Esophagus squamous epithelium (tissue), 5 donors: ENCODE data around the gene PML. TPM values are rescaled to one million over a fixed set of nuclear protein-coding genes. Genes with fewer than 3 reads are reported as not detected.

Experiments used
- DNase-seq: peaks from one replicate; lab custom pipeline; 2025; lab: John Stamatoyannopoulos, UW
- H3K27ac ChIP-seq, 4 donors: fragments of 200-600 bp; sonication (generic); one replicate each; pipeline ENCODE4 v1.5.1; 2016 to 2019; ENCODE audit warnings: mild to moderate bottlenecking in 1 of 4
- H3K27me3 ChIP-seq, 4 donors: fragments of 200-600 bp; sonication (generic); 1 replicate in 3 of 4; 2 replicates in 1 of 4; pipeline versions ENCODE4 v1.5.1 to v1.6.0; 2017 to 2021; ENCODE audit warnings: antibody characterized with exemption in 1 of 4
- H3K36me3 ChIP-seq, 3 donors: fragments of 200-600 bp; sonication (generic); one replicate each; pipeline ENCODE4 v1.5.1; 2016 to 2019
- H3K4me1 ChIP-seq, 3 donors: fragments of 200-600 bp; sonication (generic); one replicate each; pipeline ENCODE4 v1.5.1; 2017 to 2019
- H3K4me3 ChIP-seq, 4 donors: fragments of 200-600 bp; sonication (generic); 1 replicate in 3 of 4; 2 replicates in 1 of 4; pipeline ENCODE4 v1.5.1; 2016 to 2019; ENCODE audit warnings: mild to moderate bottlenecking in 2 of 4, moderate library complexity in 1 of 4
- H3K9me3 ChIP-seq, 3 donors: fragments of 200-600 bp; sonication (generic); one replicate each; pipeline ENCODE4 v1.5.1; 2016 to 2019
- CTCF ChIP-seq, 6 experiments: fragments of 450-650 bp in 4 of 6; fragments of 200-600 bp in 2 of 6; sonication (generic) in 2 of 6; IDR thresholded peaks; one replicate each; pipeline ENCODE4 v1.5.1; 2016 to 2019; ENCODE audit warnings: antibody characterized with exemption in 6 of 6, mild to moderate bottlenecking in 4 of 6, moderate library complexity in 4 of 6
- POLR2A ChIP-seq, 4 donors: fragments of 450-650 bp; IDR thresholded peaks; one replicate each; pipeline ENCODE4 v1.6.1; 2017; ENCODE audit warnings: antibody characterized with exemption in 4 of 4, mild to moderate bottlenecking in 4 of 4, moderate library complexity in 3 of 4
- WGBS, 2 donors: methylation state at CpG; one replicate each; pipeline ENCODE4 v1.1.5; 2018; 5-methylcytosine and 5-hydroxymethylcytosine counted together
- intact Hi-C: fragments of 100-400 bp; cut with DNase I; formaldehyde crosslinking; loops from one replicate; pipeline ENCODE4 v1.15.0; 2022
- total RNA-seq, 4 donors: library from RNA; depleted of rRNA; stranded (reverse); fragments of >200 nt; gene quantifications; one replicate each; pipeline ENCODE4 v1.1.0, GENCODE V29; 2016
- donor health status: DM: yes; HTN: yes; CAD: no.

PML gene
- total RNA-seq, 4 donors from 2014 or later: 34.0 to 52.3 (median 44.5) TPM

- intact Hi-C loops: no loop called here
- no peak for DNase-seq
- peak overlapping the region; percentile 81 to 95 (median 90) for H3K27ac ChIP-seq
- no peaks in the 10 kb centered on the region for H3K9me3 ChIP-seq
- H3K27me3 ChIP-seq: no peaks in the 10 kb centered on the region
- H3K4me1 ChIP-seq: peaks cover 35 to 85% (median 60%) of the 10 kb centered on the region in 3 donors
- peak overlapping the region in 2 of 4 donors; percentile 3 to 19 for H3K4me3 ChIP-seq
- no peak for TF ChIP-seq POLR2A (IDR thresholded peaks at IDR 0.05)
- no peak for TF ChIP-seq CTCF (IDR thresholded peaks at IDR 0.05)
- 19% methylated on average over 5 of the region's 10 CpGs; no CpG with 5 or more reads in 1 of the 2 donors for WGBS, 2 donors
- H3K36me3 ChIP-seq: peaks cover 0 to 39% (median 0%) of the 10 kb centered on the region in 3 donors
Observed at GRCh38 chr15:73983211-73983727, 11.2 kb upstream of the PML start.

GRCh38 chr15:73983773-73984172, 10.7 kb upstream of the PML start:
- H3K27ac ChIP-seq: peak overlapping the region; percentile 81 to 95 (median 90)
- H3K4me3 ChIP-seq: no peak overlapping the region
- H3K36me3 ChIP-seq: peaks cover 0 to 39% (median 0%) of the 10 kb centered on the region in 3 donors
- 100% methylated on average over 1 of the region's 9 CpGs; no CpG with 5 or more reads in 1 of the 2 donors for WGBS, 2 donors
- peaks cover 40 to 90% (median 65%) of the 10 kb centered on the region in 3 donors for H3K4me1 ChIP-seq
- no peaks in the 10 kb centered on the region for H3K27me3 ChIP-seq
- TF ChIP-seq POLR2A (IDR thresholded peaks at IDR 0.05): no peak
- no peak for TF ChIP-seq CTCF (IDR thresholded peaks at IDR 0.05)
- intact Hi-C loops: no loop called here
- no peak for DNase-seq
- H3K9me3 ChIP-seq: no peaks in the 10 kb centered on the region

- H3K9me3 ChIP-seq: no peaks in the 10 kb centered on the region
- peaks cover 0 to 39% (median 0%) of the 10 kb centered on the region in 3 donors for H3K36me3 ChIP-seq
- no peak for DNase-seq
- no peaks in the 10 kb centered on the region for H3K27me3 ChIP-seq
- TF ChIP-seq POLR2A (IDR thresholded peaks at IDR 0.05) (no peak), CTCF (IDR thresholded peaks at IDR 0.05) (no peak)
- intact Hi-C loops: no loop called here
- 73 to 91% methylated on average over 4 to 11 of the region's 13 CpGs for WGBS, 2 donors
- peaks cover 46 to 92% (median 71%) of the 10 kb centered on the region in 3 donors for H3K4me1 ChIP-seq
- H3K4me3 ChIP-seq: no peak overlapping the region
- peak overlapping the region in 3 of 4 donors; percentile 86 to 95 (median 93) for H3K27ac ChIP-seq
Observed at GRCh38 chr15:73984208-73984979, 10.1 kb upstream of the PML start.

GRCh38 chr15:73985101-73985873, 9.2 kb upstream of the PML start:
- intact Hi-C loops: no loop called here
- Histone ChIP-seq H3K27ac (peak overlapping the region in 3 of 4 donors; percentile 13 to 95 (median 93)), H3K36me3 (peaks cover 0 to 39% (median 0%) of the 10 kb centered on the region in 3 donors), H3K4me1 (peaks cover 54 to 95% (median 80%) of the 10 kb centered on the region in 3 donors), H3K27me3 (no peaks in the 10 kb centered on the region), H3K4me3 (no peak overlapping the region), H3K9me3 (no peaks in the 10 kb centered on the region)
- DNase-seq: no peak
- 81 to 85% methylated on average over 3 to 6 of the region's 13 CpGs for WGBS, 2 donors
- no peak for TF ChIP-seq POLR2A (IDR thresholded peaks at IDR 0.05)
- no peak for TF ChIP-seq CTCF (IDR thresholded peaks at IDR 0.05)
